Esophagus muscularis mucosa (tissue), 4 donors: ENCODE measurements around the gene YWHAG. TPM values are rescaled to one million over a fixed set of nuclear protein-coding genes. Genes with fewer than 3 reads are reported as not detected.

Source experiments
- DNase-seq: peaks from one replicate; pipeline ENCODE4 v3.0.0-alpha.2; 2017; ENCODE audit errors: extremely low spot score
- H3K27ac ChIP-seq, 4 donors: fragments of 200-600 bp; sonication (generic); replicated peaks in 1 of 4; 1 replicate in 3 of 4; 2 replicates in 1 of 4; pipeline ENCODE4 v1.5.1; 2016 to 2019; ENCODE audit warnings: mild to moderate bottlenecking in 1 of 4
- H3K27me3 ChIP-seq, 4 donors: fragments of 200-600 bp; sonication (generic); one replicate each; pipeline versions ENCODE4 v1.5.1 to v1.6.0; 2016 to 2019
- H3K36me3 ChIP-seq, 4 donors: fragments of 200-600 bp; sonication (generic); one replicate each; pipeline ENCODE4 v1.5.1; 2016 to 2019
- H3K4me1 ChIP-seq, 4 donors: fragments of 200-600 bp; sonication (generic); one replicate each; pipeline ENCODE4 v1.5.1; 2016 to 2019
- H3K4me3 ChIP-seq, 4 donors: fragments of 200-600 bp; sonication (generic); 1 replicate in 2 of 4; 2 replicates in 2 of 4; pipeline ENCODE4 v1.5.1; 2016 to 2019; ENCODE audit warnings: mild to moderate bottlenecking in 4 of 4, moderate library complexity in 1 of 4
- H3K9me3 ChIP-seq, 4 donors: fragments of 200-600 bp; sonication (generic); 1 replicate in 3 of 4; 2 replicates in 1 of 4; pipeline ENCODE4 v1.5.1; 2016 to 2019
- EP300 ChIP-seq: sonication (generic); formaldehyde crosslinking; IDR thresholded peaks from one replicate; pipeline ENCODE4 v1.6.1; 2017; ENCODE audit warnings: antibody characterized with exemption
- POLR2A ChIP-seq: fragments of 450-650 bp; IDR thresholded peaks from one replicate; pipeline ENCODE4 v1.6.1; 2017; ENCODE audit warnings: antibody characterized with exemption, moderate library complexity, mild to moderate bottlenecking, low read depth
- POLR2AphosphoS5 ChIP-seq, 2 donors: sonication (generic); formaldehyde crosslinking; IDR thresholded peaks; one replicate each; pipeline ENCODE4 v1.6.1; 2017; ENCODE audit warnings: antibody characterized with exemption in 2 of 2
- WGBS: methylation state at CpG from one replicate; pipeline ENCODE4 v1.1.5; 2018; 5-methylcytosine and 5-hydroxymethylcytosine counted together
- intact Hi-C: fragments of 100-400 bp; cut with DNase I; formaldehyde crosslinking; loops from one replicate; pipeline ENCODE4 v1.15.1; 2023
- total RNA-seq, 4 donors: library from RNA; depleted of rRNA; stranded (reverse); fragments of >200 nt; gene quantifications; one replicate each; pipeline versions ENCODE4 v1.1.0 to v1.2.1, GENCODE V29; 2016
- TF ChIP-seq, protein P1 (sequence below), 3 experiments: fragments of 200-600 bp in 2 of 3; fragments of 450-650 bp in 1 of 3; sonication (generic) in 2 of 3; IDR thresholded peaks; one replicate each; pipeline ENCODE4 v1.5.1; 2017 to 2019; ENCODE audit warnings: antibody characterized with exemption in 3 of 3, mild to moderate bottlenecking in 2 of 3, moderate library complexity in 1 of 3

Gene YWHAG
- total RNA-seq, 4 donors from 2014 or later, result 55.7 to 91.6 (median 73.7) TPM

DNA sequence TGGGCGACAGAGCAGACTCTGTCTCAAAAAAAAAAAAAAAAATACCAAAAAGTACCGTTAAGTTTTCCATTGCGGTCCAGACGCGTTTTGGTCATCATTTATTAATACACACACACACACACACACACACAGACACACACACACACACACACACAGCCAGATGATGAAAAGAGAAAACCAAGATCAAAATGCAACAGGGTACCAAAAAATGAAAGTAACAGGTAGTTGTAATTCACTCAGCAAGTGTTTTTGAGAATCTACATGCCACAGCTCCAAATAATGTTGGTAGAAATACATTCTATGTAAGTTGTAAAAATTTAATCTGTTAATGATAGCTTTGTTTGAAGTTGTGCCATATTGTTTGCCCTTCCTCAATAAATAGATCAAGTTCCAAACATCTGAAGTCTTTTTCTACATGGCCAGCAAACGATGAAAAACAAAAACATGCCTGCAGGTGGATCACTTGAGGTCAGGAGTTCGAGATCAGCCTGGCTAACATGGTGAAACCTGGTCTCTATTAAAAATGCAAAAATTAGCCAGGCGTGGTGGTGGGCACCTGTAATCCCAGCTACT, 9.4 kb downstream of the YWHAG start:
- peaks cover 53 to 72% (median 60%) of the 10 kb centered on the region in 4 donors for H3K4me1 ChIP-seq

DNA sequence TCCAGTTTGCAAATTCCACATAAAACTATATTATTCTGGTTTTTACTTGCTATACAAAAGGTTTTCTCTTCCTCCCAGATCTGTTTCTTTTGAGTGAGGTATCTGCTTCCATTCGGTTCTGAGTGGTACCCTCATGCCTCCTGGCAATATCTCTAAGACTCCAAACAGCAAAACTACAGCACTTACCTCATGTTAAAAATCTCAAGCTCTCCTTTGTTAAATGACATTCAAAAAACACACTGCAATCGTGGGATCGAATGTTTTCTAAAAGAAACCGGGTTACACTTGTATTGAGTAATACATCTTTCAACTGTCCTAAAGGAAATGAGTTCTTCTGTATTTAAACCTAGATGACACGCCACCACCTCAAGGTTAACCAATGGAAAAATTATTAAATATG, 11.1 kb downstream of the YWHAG start:
- H3K4me3 ChIP-seq, result no peak overlapping the region
- peaks cover 40 to 74% (median 56%) of the 10 kb centered on the region in 4 donors for H3K4me1 ChIP-seq
- WGBS, result 64% methylated on average over 5 of the region's 5 CpGs
- TF ChIP-seq, protein P1, sequence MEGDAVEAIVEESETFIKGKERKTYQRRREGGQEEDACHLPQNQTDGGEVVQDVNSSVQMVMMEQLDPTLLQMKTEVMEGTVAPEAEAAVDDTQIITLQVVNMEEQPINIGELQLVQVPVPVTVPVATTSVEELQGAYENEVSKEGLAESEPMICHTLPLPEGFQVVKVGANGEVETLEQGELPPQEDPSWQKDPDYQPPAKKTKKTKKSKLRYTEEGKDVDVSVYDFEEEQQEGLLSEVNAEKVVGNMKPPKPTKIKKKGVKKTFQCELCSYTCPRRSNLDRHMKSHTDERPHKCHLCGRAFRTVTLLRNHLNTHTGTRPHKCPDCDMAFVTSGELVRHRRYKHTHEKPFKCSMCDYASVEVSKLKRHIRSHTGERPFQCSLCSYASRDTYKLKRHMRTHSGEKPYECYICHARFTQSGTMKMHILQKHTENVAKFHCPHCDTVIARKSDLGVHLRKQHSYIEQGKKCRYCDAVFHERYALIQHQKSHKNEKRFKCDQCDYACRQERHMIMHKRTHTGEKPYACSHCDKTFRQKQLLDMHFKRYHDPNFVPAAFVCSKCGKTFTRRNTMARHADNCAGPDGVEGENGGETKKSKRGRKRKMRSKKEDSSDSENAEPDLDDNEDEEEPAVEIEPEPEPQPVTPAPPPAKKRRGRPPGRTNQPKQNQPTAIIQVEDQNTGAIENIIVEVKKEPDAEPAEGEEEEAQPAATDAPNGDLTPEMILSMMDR (IDR thresholded peaks at IDR 0.05), result no peak
- no peak for TF ChIP-seq EP300
- TF ChIP-seq POLR2A, result no peak
- TF ChIP-seq POLR2AphosphoS5 (IDR thresholded peaks at IDR 0.05), result no peak
- no peaks in the 10 kb centered on the region for H3K27me3 ChIP-seq
- H3K36me3 ChIP-seq, result peaks cover 32 to 71% (median 49%) of the 10 kb centered on the region in 4 donors
- no peaks in the 10 kb centered on the region for H3K9me3 ChIP-seq
- DNase-seq, result no peak
- no peak overlapping the region for H3K27ac ChIP-seq
- intact Hi-C loops, result no loop called here

More for the DNA sequence above, 9.4 kb downstream of the YWHAG start:
- peaks cover 25 to 54% (median 39%) of the 10 kb centered on the region in 4 donors for H3K36me3 ChIP-seq
- H3K9me3 ChIP-seq, result no peaks in the 10 kb centered on the region
- no peaks in the 10 kb centered on the region for H3K27me3 ChIP-seq
- intact Hi-C loops, result no loop called here
- no peak for DNase-seq
- no peak overlapping the region for H3K27ac ChIP-seq
- WGBS, result 89% methylated on average over 8 of the region's 8 CpGs
- TF ChIP-seq POLR2AphosphoS5 (IDR thresholded peaks at IDR 0.05) (no peak), EP300 (no peak), POLR2A (no peak)
- TF ChIP-seq, protein P1 (IDR thresholded peaks at IDR 0.05), result no peak
- no peak overlapping the region for H3K4me3 ChIP-seq

DNA sequence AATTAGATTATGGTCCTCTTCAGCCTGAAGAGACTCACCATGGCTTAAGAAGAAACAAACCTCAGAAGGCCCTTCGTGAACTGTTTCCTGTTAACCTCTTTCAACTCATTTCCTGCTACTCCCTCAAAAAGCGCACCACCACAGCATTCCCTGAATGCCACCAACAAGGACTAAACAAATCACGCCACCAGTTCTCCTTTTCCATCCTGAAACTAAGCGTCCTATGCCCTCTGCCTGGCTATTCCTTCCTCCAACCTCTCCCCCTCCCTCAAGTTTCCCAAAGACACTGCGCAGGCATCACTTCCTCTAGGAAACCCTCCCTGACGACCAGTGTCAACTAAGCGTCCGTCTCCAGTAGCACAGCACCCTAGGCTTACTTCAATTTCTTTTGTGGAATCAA, 12.0 kb downstream of the YWHAG start:
- Histone ChIP-seq H3K27me3 (no peaks in the 10 kb centered on the region), H3K36me3 (peaks cover 32 to 78% (median 49%) of the 10 kb centered on the region in 4 donors), H3K27ac (peak overlapping the region in 1 of 4 donors; percentile 33), H3K9me3 (no peaks in the 10 kb centered on the region), H3K4me1 (peaks cover 38 to 72% (median 56%) of the 10 kb centered on the region in 4 donors), H3K4me3 (no peak overlapping the region)
- intact Hi-C loops, result no loop called here
- WGBS, result 60% methylated on average over 8 of the region's 8 CpGs
- DNase-seq, result no peak
- TF ChIP-seq POLR2AphosphoS5 (IDR thresholded peaks at IDR 0.05) (no peak), POLR2A (no peak), EP300 (no peak)
- TF ChIP-seq, protein P1 (IDR thresholded peaks at IDR 0.05), result no peak

DNA sequence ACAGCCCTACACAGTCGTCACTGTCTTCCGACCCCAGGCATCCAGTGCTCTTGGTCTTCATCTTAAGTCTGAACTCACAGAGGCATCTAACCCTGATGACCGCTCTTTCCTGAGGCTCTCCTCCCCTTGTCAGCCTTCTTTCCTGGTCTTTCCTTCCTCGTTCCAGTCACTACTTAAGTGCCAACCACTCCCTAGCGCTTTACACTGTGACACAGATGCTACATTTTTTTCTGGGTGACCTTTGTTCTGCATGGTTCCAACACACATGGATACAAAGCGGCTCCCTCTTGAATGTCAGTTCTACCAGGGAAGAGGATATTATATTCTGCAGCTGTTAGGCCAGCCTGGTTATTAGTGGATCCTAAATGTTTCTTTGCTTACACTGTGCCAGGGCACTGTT, 12.7 kb downstream of the YWHAG start:
- H3K4me3 ChIP-seq, result no peak overlapping the region
- peaks cover 32 to 72% (median 55%) of the 10 kb centered on the region in 4 donors for H3K4me1 ChIP-seq
- no peaks in the 10 kb centered on the region for H3K27me3 ChIP-seq
- peak overlapping the region in 1 of 4 donors; percentile 33 for H3K27ac ChIP-seq
- no peak for TF ChIP-seq POLR2AphosphoS5 (IDR thresholded peaks at IDR 0.05)
- TF ChIP-seq, protein P1 (IDR thresholded peaks at IDR 0.05), result no peak
- TF ChIP-seq EP300, result no peak
- TF ChIP-seq POLR2A, result no peak
- intact Hi-C loops, result no loop called here
- no peaks in the 10 kb centered on the region for H3K9me3 ChIP-seq
- no peak for DNase-seq
- H3K36me3 ChIP-seq, result peaks cover 32 to 78% (median 49%) of the 10 kb centered on the region in 4 donors
- 92% methylated on average over 6 of the region's 6 CpGs for WGBS
